SK-N-MC (cell line): ENCODE measurements around the gene GNRH2.
"Not testable (repeated sequence)": the region's sequence is repeated elsewhere in the genome, so short reads cannot be mapped to it uniquely, and the experiment has no call there.

ENCODE experiments used
- DNase-seq: peaks from one replicate; pipeline ENCODE4 v3.0.0-alpha.2; 2011; ENCODE audit warnings: low read depth, low spot score
- H3K27ac ChIP-seq: fragments of 200-600 bp; sonication (generic); 2 replicates; pipeline ENCODE4 v1.5.1; 2016; ENCODE audit warnings: mixed run types
- H3K36me3 ChIP-seq: fragments of 200-600 bp; sonication (generic); 2 replicates; pipeline ENCODE4 v1.6.1; 2017; ENCODE audit warnings: antibody characterized with exemption, low read length, mixed read lengths; ENCODE audit not compliant: insufficient read depth
- H3K4me3 ChIP-seq: fragments of 200-600 bp; sonication (generic); 2 replicates; pipeline ENCODE4 v1.5.1; 2016
- H3K9ac ChIP-seq: fragments of 200-600 bp; sonication (generic); 2 replicates; pipeline ENCODE4 v1.8.0; 2017; ENCODE audit warnings: mixed run types, mixed read lengths; ENCODE audit not compliant: insufficient read length
- H3K9me3 ChIP-seq: fragments of 200-600 bp; sonication (generic); 2 replicates; pipeline ENCODE4 v1.6.1; 2017; ENCODE audit warnings: low read depth, mild to moderate bottlenecking, antibody characterized with exemption, low read length, moderate library complexity, mixed read lengths
- EZH2 ChIP-seq: fragments of 200-600 bp; sonication (generic); IDR thresholded peaks from one replicate; pipeline ENCODE4 v1.6.1; 2017; ENCODE audit warnings: antibody characterized with exemption
- FOXP2 ChIP-seq: optimal IDR thresholded peaks from 2 replicates; pipeline ENCODE3; 2011; ENCODE audit warnings: mild to moderate bottlenecking, moderate library complexity; ENCODE audit not compliant: insufficient read depth; ENCODE audit errors: extremely low read length, control extremely low read depth
- POLR2AphosphoS5 ChIP-seq: IDR thresholded peaks from 2 replicates; pipeline ENCODE4 v1.6.1; 2012; ENCODE audit warnings: mild to moderate bottlenecking, low read depth, low read length, borderline replicate concordance

The GNRH2 gene

DNA sequence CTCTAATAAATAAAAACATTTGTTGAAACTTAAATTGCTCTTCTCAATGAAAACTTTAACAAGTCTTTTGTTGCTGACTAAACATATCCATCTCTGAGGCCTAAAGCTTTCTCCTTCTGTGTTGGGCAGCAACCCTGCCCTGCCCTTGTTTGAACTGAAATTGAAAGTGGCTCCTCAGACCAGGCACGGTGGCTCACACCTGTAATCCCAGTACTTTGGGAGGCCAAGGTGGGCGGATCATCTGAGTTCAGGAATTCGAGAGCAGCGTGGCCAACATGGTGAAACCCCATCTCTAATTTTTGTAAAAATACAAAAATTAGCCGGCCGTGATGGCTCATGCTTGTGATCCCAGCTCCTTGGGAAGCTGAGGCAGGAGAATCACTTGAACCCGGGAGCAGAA, 29.2 kb upstream of the GNRH2 start:
- Histone ChIP-seq H3K9ac (no peak overlapping the region), H3K36me3 (peaks cover 7% of the 10 kb centered on the region), H3K4me3 (no peak overlapping the region), H3K27ac (no peak overlapping the region), H3K9me3 (no peaks in the 10 kb centered on the region)
- DNase-seq = no peak
- no peak for TF ChIP-seq POLR2AphosphoS5
- no peak for TF ChIP-seq FOXP2
- no peak for TF ChIP-seq EZH2

DNA sequence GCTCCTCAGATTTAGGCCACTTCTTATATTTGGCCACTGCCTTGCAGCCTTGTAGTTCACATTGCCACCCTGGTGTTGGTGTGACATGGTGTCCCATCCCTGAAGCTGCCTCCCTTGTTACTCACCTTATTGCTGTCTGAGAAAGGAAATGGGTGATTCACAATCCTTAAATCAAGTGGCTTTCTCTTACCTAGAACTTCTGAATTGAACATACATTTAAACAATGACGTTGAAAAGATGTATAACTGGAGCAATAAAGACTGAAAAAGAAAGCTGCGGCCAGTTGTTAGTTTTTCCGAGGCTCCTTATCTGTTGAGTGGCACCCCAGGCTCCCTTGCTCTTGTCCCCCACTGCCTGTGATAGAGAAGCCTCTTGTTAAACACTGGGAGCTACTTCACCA, 28.8 kb upstream of the GNRH2 start:
- no peaks in the 10 kb centered on the region for H3K9me3 ChIP-seq
- no peak overlapping the region for H3K4me3 ChIP-seq
- no peak for DNase-seq
- no peak overlapping the region for H3K9ac ChIP-seq
- H3K27ac ChIP-seq = no peak overlapping the region
- H3K36me3 ChIP-seq = peaks cover 7% of the 10 kb centered on the region
- TF ChIP-seq EZH2 (no peak), POLR2AphosphoS5 (no peak), FOXP2 (no peak)

DNA sequence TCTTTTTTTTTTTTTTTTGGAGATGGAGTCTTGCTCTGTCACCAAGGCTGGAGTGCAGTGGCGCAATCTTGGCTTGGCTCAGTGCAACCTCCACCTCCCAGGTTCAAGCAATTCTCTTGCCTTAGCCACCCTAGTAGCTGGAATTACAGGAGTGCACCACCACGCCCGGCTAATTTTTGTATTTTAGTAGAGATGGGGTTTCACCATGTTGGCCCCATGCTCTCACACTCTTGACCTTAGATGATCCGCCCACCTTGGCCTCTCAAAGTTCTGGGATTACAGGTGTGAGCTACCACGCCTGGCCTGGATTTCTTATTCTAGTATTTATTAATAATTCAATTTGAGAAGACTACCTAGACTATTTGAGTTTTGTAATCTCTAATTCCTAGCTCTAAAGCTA, 28.1 kb upstream of the GNRH2 start:
- H3K9ac ChIP-seq, H3K36me3 ChIP-seq, DNase-seq: not testable (repeated sequence)

DNA sequence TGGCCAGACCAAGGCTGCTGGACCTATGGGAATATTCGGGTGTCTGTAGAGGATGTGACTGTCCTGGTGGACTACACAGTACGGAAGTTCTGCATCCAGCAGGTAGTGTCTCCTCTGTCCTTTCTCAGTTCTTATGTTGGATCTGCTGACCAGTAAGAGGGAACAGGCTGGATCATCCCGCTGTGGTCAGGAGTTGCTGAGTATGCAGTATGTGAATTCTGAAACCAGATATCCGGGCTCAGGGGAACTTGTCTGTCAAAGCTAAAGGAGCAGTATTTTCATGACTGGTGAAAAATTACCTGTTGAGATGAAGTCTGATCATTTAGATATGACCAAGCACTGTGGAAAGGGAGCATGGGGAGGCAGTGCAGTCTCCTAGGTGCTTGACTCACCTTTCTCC, 22.1 kb upstream of the GNRH2 start:
- Histone ChIP-seq H3K4me3 (no peak overlapping the region), H3K9ac (no peak overlapping the region), H3K36me3 (peaks cover 20% of the 10 kb centered on the region), H3K9me3 (no peaks in the 10 kb centered on the region), H3K27ac (no peak overlapping the region)
- TF ChIP-seq FOXP2 (no peak), EZH2 (no peak), POLR2AphosphoS5 (no peak)
- DNase-seq = no peak

More for the DNA sequence above, 28.1 kb upstream of the GNRH2 start:
- not testable (repeated sequence) for H3K27ac ChIP-seq, H3K4me3 ChIP-seq, H3K9me3 ChIP-seq

DNA sequence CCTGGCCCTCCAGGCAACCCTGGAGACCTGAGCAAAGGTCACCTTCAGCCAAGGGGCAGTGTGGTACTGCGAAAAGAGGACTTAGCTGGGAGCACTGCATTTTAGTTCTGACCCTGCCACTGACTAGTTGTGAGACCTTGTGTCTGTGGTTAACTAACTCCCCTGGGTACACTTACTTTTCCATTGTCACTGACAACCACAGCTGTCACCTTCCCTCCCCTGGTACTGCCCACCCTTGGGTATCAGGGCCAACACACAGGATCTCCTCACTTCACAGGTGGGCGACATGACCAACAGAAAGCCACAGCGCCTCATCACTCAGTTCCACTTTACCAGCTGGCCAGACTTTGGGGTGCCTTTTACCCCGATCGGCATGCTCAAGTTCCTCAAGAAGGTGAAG, 21.6 kb upstream of the GNRH2 start:
- TF ChIP-seq FOXP2 (no peak), POLR2AphosphoS5 (no peak), EZH2 (no peak)
- H3K9ac ChIP-seq = no peak overlapping the region
- H3K36me3 ChIP-seq = peaks cover 24% of the 10 kb centered on the region
- H3K4me3 ChIP-seq = no peak overlapping the region
- H3K9me3 ChIP-seq = no peaks in the 10 kb centered on the region
- no peak overlapping the region for H3K27ac ChIP-seq
- no peak for DNase-seq

DNA sequence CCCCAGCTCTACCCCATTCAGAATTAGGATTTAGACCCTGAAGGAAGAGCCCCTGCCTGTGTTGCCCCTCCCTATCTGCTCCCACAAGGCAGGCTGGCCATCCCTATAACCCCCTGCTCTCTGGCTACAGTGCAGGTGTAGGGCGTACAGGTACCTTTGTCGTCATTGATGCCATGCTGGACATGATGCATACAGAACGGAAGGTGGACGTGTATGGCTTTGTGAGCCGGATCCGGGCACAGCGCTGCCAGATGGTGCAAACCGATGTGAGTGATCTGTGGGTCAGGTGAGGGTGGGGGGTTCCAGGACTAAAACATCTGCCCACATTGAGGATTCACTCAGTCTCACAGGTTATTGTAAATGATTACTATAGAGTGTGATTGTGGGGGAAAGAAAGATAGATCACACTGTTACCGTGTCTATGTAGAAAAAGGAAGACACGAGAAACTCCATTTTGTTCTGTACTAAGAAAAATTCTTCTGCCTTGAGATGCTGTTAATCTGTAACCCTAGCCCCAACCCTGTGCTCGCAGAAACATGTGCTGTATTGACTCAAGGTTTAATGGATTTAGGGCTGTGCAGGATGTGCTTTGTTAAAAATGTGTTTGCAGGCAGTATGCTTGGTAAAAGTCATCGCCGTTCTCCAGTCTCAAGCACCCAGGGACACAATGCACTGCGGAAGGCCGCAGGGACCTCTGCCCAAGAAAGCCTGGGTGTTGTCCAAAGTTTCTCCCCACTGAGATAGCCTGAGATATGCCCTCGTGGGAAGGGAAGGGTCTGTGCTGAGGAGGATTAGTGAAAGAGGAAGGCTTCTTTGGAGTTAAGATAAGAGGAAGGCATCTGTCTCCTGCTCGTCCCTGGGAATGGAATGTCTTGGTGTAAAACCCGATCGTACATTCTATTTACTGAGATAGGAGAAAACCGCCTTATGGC, 20.6 kb upstream of the GNRH2 start:
- not testable (repeated sequence) for DNase-seq, H3K9ac ChIP-seq, H3K9me3 ChIP-seq, H3K27ac ChIP-seq, H3K4me3 ChIP-seq
- peaks cover 27% of the 10 kb centered on the region for H3K36me3 ChIP-seq

DNA sequence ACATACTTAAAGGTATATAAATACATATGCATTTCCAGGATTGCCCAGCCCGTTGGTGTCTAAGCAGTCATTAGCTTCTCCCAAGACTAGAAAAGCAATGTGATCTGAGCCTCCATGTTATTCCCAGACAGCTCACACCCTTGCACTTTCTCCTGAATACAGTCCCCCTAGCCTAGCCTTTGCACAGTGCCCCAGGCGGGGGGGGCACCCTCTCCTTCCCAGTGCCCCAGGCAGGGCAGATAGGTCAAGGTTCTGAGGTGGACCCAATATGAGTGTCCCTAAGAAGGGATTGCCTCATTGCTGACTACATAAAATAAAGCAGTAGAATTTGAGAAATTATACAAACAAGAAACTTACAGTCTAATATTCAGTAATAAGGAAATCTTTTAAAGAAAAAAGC, 15.4 kb upstream of the GNRH2 start:
- no peak for DNase-seq
- TF ChIP-seq FOXP2 (no peak), EZH2 (no peak), POLR2AphosphoS5 (no peak)
- Histone ChIP-seq H3K36me3 (peaks cover 26% of the 10 kb centered on the region), H3K9me3 (no peaks in the 10 kb centered on the region), H3K27ac (no peak overlapping the region), H3K9ac (no peak overlapping the region), H3K4me3 (no peak overlapping the region)

DNA sequence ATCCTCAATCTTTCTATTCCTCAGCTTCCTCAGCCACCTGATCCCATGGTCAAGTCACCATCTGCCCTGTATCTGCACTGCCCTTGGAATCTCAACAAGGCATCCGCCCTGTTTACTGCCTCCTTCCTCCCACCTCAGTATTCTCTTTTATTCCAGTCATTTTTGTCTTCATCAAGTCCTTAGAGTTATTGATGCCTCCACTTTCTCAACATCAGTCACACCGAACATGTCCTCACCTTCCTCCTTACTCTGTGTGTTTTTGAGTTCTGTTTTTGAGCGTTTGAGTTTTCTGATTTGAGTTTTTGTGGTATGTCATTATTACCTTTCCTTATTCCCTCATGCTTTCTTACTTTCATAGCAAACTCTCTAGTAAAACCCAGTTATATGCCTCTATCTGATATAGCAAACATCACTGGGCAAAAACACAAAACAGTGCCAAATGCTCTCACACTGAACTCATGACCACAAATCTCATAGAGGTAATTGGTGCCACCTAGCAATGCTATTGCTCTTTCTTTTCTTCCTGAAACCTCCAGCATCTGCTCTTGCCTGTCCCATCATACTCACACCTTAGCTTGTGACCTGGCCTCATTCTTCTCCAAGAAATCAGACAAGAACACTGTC, 11.8 kb upstream of the GNRH2 start:
- no peaks in the 10 kb centered on the region for H3K9me3 ChIP-seq
- H3K4me3 ChIP-seq = no peak overlapping the region
- no peak overlapping the region for H3K27ac ChIP-seq
- no peak overlapping the region for H3K9ac ChIP-seq
- H3K36me3 ChIP-seq = peaks cover 37% of the 10 kb centered on the region
- no peak for TF ChIP-seq FOXP2
- no peak for TF ChIP-seq EZH2
- TF ChIP-seq POLR2AphosphoS5 = no peak
- no peak for DNase-seq

DNA sequence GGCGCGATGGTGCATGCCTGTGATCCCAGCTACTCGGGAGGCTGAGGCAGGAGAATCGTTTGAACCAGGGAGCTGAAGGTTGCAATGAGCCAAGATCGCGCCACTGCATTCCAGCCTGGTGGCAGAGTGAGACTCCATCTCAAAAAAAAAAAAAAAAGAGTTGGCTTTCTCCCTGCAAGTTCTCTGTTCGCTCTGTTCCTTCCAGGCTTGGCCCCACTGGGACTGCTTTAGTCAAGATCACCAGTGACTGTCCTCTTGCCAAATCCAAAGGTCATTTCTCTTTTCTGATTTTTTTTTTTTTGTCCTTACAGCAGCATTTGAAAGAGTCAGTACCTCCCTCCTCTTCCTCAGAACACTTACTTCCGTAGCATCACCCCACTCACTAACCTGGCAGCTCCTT, 10.8 kb upstream of the GNRH2 start:
- TF ChIP-seq EZH2 (no peak), FOXP2 (no peak), POLR2AphosphoS5 (no peak)
- Histone ChIP-seq H3K9ac (no peak overlapping the region), H3K9me3 (no peaks in the 10 kb centered on the region), H3K4me3 (no peak overlapping the region), H3K27ac (no peak overlapping the region), H3K36me3 (peaks cover 36% of the 10 kb centered on the region)
- no peak for DNase-seq
